GM18873 (cell line): ENCODE results near the gene GRM7.

Experiments used
- ATAC-seq: cut with Tn5 transposase; IDR thresholded peaks from one replicate; pipeline ENCODE4 v1.9.1; 2021; ENCODE audit warnings: mild to moderate bottlenecking, moderate library complexity, moderate number of reproducible peaks; ENCODE audit not compliant: unreplicated experiment, low FRiP score

Gene GRM7

DNA sequence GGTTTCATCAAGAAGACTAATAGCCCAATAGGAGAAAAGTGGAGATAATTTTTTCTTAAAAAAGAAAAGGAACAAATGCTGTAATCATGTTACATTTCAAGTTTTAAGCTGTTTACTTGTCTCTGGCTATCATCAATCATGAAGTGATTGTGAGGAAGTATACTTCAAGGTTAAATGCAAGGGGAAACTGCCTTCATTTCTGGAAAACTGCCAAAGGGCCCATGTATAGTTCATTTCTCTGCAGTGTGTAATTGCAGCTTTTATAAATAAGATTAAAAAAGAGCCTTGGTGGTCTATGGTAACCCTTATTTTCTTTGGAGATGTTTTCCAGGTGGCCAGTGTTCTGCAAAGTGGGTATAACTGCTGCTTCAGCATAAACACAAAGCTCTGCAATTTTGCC lies 101.9 kb downstream of the GRM7 start:
- ATAC-seq, result no peak

DNA sequence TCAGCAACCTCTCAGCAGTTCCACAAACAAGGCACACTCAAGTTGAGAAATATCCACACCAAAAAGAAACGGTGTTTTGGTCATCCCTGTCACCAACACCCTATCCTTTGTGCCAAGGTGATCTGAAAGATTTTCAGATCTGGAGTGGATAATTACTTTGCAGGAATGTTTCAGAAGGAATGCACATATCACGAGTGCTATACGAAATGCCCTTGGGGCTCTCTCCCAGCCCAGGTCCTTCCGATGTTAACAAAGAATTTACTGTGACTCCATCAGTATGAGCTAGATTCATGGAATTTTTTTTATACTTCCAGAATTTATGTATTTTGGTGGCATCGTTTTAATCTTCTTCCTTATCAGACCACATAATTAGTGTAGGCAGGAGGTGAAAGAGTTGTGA lies 105.0 kb downstream of the GRM7 start:
- no peak for ATAC-seq

DNA sequence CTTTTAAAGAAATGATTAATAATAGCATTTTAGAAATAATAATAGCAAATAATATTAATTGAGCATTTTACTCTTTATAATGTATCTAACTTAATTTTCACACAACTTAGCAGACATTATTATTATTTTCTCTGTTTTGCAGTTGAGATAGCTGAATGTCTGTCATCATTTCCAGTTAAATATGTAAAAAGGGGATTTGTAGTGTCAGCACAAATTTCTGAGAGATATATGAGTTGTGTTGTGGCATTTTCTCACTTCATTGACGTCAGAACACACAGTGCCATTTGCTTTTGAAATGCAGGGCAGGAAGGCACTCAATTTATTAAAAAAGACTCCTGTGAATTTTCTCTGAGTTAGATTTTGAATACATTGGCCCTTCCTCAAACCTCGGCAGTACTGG lies 111.0 kb downstream of the GRM7 start:
- ATAC-seq, result no peak

DNA sequence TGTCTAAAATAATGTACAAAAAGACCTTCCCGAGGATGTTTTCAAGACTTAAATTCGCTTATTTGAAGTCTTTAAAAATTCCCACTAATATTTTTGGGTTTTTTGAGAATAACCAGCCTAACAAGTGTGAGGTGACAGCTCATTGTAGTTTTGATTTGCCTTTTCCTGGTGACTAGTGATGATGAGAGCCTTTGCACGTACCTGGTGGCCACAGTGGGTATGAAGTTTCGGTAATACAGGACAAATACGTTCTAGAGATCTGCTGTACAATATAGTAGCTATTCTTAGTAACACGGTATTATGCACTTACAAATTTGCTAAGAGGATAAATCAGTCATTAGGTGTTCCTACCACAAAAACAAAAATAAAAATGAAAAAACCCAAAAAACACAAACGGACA lies 124.9 kb downstream of the GRM7 start:
- ATAC-seq, result no peak

DNA sequence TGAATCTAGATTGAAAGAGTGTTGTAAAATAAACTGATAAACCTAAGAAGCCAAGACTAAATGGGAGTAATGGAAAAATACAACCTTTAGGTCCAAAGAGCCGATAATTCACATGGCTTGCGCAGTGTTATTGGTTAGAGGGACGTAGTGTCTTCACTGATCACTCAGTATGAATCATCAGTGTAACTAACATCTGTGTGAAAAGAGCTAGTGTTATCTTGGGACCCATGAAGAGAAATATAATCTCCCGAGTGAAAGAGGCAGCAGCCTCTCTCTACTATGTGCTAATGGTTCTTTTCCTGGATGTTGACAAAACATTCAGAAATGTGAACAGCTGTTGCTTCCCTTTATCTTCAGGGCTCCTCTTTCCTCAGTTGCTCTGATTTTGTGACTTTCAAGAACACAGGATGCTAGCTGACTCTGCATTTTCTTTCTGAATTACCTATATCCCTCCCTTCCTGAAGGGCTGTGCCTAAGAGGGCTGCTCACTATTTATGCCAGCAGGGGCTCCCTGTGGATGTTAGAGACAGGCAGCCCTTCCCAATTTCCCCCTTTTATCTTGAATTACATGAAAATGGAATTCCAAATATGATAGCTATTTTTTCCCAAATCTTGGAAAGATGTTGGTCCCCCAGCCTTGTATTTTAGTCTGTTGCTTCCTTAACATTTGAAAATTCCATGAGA lies 128.8 kb downstream of the GRM7 start:
- no peak for ATAC-seq

DNA sequence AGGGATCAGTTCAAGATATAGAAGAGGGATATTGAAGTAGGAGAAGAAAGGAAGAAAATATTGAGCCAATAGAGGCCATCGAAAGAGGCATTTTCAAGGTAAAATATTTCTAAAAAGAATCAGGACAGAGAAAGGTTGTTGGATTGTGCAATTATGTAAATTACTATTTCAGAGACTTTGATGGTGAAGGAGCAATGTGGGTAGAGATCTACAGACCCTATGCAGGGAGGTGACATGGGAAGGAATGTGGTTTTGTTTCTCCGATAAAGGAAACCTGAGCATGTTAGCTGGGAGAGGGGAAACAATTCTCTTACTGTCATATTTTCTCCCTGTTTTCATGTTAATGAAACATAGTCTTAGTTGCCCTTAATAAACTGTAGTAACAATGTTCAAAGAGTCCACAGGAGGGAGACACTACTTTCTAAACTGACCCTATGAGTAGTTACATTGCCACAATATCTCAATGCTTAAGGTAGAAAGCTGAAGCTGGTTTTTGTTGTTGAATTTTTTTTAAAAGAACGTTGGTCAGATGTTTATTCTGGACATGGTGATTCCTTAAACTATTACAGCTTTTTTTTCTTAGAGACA lies 133.3 kb downstream of the GRM7 start:
- ATAC-seq, result no peak

DNA sequence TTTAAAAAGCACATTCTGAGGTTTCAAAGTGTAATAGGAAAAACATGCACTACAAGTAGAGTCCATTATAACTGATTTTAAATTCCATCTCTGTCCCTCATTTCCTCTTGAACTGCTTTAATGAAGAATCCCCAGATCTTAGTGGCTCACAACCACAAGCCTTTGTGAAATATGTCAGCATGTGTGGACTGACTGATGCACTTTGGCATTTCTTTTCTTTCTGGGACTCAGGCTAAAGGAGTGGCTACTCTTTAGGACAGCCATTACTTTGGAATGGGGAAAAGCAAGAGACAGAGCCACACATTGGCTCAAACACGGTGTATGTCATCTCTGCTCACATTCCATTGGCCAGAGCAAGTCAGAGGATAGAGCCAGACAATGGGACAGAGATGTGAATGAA lies 139.6 kb downstream of the GRM7 start:
- ATAC-seq, result no peak

DNA sequence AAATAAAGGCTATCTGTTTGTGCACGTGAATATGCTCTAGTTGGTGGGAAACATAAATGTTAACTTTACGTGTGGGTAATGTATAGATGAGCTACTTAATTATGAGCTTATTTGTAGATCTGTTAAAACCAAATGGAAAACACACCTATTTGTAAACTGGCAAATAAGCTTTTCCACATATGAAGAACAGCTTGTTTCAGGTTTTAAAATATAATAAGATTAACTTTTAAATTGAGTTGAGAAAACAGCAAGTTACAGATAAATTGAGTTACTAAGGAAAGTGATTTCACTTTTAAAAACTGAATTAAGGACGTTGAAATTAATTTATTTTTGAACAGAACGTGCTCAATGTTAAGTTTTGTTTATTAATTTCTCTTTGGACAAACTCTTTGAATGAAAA lies 140.5 kb downstream of the GRM7 start:
- no peak for ATAC-seq

DNA sequence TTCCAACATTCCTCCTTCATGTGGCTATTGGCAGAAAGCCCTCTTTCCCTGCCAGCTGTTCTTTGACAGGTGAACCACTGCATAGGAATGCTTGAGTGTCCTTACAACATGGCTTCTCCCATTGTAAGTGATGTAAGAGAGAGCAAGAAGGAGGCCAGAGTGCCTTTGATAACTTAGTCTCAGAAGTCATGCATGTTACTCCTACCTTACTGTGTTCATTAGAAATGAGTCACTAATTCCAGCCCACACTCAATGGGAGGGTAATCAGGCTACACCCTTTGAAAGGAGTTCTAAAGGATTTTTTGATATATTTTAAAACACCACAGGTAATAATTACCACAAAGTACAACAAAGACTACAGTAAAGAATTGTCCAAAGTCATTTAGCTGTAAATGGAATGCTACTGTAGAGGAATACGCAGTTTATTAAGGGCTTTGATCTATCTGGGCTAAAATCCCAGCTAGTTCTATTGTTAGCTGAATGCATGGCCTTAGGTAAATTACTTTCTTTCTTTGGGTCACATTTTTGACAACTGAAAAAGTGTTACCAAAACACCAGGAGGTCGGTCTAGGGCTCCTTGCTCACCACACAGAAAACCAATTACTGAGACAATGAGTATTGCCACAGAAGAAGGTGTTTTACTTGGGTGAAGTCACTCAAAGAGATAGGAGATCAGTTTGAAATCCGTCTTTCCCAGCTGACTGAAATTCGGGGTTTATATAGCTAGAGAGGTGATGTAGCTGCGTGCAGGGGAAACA lies 154.9 kb downstream of the GRM7 start:
- no peak for ATAC-seq

DNA sequence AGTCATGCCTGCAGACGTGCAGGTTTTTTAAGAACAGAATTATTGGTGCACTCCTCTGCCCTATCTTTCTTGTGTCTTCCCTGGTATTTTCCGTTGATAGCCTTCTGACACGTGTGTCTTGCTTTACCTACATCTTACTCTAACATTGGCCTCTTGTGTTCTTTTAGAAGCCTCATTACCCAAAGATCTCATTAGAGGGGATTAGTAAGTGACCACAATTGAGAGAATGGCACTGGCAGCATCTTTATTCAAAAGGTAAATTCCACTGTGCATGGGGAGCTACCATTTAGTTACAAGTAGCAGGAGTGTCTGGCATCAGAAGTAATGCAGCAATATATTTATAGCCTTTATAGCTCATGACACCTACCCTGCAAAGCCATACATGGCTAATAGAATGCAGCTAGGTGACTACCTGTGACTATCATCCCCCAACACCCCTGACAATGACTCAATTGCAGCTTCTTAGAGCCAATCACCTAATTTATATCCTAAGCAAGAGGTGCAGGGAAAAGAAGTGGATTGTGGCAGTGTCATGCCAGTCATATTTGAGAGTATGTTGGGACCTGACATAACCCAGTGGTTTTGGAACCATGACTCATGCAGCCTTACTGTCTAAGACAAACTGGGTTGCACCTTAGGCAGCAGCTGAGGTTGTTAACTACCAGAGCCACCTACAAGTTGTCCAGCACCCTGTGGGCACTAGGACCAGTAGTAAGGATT lies 164.8 kb downstream of the GRM7 start:
- ATAC-seq, result no peak

DNA sequence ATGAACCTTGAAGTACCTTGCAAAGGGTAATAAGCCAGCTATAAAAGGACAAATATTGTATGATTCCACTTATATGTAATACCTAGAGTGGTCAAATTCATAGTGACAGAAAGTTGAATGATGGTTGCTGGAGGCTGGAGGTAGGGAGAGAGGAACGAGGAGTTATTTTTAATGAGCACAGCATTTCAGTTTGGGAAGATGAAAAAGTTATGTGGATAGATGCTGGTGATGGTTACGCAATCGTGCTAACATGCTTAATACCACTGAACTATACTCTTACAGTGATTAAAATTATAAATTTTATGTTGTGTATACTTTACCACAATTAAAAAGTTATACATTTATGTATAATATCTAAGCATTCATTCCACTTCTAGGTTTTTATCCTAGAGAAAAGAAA lies 168.6 kb downstream of the GRM7 start:
- no peak for ATAC-seq

DNA sequence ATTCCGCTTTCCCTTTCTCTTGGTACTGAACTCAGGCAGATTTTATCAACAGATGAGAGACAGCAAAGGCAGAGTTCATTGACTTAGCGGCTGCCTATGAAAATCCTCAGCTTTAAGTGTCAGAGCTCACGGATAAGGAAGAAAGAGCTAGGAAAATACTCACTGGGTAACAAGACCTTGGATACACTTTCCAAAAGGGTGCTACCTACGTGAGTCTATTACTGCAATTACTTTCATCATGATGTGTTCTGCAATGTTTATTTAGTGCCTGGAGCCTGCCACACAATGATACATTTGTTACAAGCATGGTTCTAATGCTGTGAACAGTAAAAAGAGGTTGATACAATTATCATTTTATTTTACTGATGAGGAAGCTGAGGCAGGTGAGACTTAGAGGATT lies 177.5 kb downstream of the GRM7 start:
- no peak for ATAC-seq

DNA sequence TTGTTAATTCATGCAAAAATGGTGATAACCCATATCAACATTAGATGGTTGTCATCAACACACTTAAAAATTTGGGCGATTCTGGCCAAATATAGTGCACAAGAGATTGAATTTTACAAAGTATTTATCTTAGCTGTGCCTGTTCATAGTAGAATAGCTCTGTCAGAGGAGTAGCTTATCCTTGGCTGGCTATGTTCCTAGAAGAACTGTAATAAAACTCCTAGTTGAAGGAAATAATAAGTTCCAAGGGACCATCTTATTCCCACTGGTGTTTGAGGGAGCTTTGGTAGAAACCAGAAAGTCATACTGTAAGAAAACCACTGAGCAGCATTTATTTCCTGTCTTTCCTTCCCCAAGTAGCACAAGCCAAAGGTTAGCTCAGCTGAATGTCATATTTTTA lies 201.8 kb downstream of the GRM7 start:
- ATAC-seq, result no peak

DNA sequence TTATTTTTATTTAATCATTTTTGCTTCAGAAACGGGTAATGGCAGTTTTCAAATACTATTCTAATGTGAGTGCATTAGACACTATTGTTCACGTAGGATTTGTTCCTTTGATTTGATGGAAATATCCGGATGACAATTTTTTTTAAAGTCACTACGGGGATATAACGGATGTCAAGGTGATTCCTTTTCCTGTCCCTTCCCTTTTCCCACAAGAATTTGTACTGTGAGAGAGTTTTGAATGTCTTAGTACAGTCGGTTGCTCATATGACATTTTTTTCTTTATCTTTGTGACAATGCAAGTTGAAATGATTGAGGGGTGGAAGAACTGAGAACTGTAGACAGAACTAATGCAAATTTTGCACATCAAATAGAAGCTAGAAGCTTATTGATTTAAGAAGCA lies 209.5 kb downstream of the GRM7 start:
- no peak for ATAC-seq

DNA sequence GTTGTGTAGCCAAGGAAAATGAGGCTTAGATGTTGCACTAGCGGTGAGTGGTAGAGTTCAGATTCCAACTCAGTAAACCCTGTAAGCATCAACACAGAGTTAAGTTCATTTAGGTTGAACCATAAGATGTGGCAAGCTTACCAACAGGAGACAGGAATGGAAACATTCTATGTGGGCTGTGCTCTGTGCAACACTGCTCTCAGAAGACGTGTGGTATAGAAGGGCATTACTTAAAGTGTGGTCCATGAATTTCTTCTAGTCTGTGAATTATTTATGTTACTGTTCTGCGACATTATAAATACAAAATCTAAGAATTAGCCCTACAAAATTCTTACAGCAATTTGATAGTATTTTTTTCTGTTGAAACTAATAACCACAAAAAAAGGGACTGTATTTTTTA lies 213.3 kb downstream of the GRM7 start:
- no peak for ATAC-seq

DNA sequence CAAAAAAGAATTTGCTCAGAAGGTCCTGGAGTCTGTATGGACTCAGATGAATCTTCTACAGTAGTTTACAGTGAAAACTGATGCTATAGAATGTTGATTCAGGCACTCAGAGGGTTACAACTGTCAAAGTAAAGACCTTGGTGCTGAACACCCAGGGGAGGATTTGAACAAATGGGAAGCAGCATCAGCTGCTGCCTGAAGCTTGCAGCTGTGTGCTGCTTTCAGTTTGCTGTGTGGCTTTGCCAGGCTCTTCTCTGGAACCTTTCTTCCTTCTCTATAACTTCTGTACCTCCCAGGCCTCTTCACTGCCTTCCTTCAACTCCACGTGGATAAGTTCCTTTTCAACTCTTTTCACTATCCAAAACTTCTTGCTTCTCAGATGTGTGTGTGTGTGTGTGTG lies 214.2 kb downstream of the GRM7 start:
- no peak for ATAC-seq

DNA sequence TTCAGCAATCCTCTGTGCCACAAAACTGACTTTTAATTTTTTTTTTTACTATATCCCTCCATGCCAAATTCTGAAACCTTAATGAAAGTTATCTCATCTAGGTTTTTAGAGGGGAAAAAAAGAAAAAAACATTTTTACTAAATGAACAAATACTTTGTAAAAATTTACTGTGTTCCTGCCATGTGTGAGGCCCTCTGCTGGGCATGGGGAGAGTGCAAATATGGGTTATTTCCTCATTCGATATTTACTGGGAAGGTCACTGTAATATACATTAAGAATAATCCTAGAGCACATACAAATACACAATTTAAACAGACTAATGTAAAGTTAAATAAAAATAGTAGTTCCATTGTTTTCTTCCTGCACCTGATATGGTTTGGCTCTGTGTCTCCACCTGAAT lies 215.0 kb downstream of the GRM7 start:
- ATAC-seq, result no peak

DNA sequence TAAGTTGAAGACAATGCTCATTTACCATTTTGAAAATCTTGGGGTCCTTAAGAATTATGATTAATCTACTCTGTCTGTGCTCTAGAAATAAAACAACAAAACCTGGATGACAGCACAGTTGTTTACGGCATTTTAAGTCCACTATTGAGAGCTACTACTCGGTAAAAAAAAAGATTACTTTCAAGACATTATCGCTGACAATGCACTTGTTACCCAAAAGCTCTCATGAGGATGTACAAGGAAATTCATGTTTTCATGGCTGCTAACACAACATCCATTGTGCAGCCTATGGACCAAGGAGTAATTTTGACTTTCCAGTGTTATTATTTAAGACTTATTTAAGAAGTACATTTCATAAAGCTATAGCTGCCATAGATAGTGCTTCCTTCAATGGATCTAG lies 221.3 kb downstream of the GRM7 start:
- ATAC-seq, result no peak

DNA sequence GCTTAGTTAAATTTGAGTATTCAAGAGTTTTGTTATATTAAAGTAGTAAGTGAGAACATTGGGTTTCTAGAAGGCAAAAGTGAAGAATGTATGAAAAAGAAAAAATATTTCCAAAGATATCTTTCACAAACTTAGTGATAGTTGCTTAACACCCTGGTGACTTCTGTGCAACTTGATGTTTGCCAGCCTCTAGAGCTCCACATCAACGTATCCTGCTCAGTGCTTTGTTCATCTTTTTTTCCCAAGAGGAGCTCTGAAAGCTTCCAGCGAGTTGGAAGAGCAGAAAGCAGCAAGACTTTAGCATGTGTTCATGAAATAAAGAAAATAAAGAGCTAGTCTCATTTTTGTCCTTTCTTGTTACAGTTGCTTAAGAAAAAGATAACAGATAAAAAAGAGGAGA lies 225.5 kb downstream of the GRM7 start:
- no peak for ATAC-seq

DNA sequence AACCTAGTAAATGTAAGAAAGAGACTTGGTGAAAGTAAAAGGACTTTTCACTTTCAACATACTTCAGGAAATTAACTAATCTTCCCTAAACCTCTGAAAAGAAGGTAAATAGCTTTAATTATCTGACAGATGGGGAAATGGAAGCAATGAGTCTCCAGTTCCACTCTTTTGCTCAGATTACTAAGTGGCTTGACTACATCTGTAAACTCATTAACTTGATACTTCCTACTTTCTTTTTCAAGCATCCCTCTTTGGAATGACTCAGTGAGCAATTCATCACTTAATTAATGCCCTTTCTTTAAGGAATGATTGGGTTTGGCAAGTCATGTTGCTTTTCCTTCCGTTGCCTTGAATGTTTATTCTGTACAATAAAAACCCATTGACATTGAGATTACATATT lies 234.2 kb downstream of the GRM7 start:
- ATAC-seq, result no peak

DNA sequence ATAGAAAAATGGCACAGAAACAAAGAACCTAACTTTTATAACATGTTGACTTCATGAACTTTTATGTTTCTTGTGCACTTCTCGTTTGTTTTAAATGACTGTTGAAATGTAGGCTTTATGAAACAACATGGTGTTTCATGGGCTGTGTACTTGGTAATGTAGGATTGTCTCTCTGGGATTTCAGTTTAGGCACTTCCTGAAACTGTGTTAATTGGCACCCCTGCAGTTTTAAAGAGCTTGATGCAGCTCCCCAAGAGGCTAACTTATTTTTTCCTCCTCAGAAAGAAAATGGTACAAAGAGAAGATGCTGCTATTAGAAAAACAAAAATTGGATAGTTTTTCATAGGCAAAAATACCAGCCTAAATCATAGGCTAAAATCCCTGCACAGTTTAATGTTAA lies 239.2 kb downstream of the GRM7 start:
- ATAC-seq, result no peak
